ENCODE measurements around the gene GIT1. TPM values are rescaled to one million over a fixed set of nuclear protein-coding genes. Genes with fewer than 3 reads are reported as not detected.

The GIT1 gene
- total RNA-seq, 2 donors from 2014 or later: 26.7 to 48.1 TPM

GRCh38 chr17:29627951-29628350, 38.5 kb upstream of the GIT1 start:
- peaks cover 34% of the 10 kb centered on the region for H3K36me3 ChIP-seq
- H3K4me1 ChIP-seq: peaks cover 0 to 27% of the 10 kb centered on the region in 2 donors
- no peak overlapping the region for H3K4me3 ChIP-seq
- peak overlapping the region in 1 of 2 donors; percentile 65 for H3K27ac ChIP-seq
- DNase-seq (ENCODE audit: low spot score): no peak
- H3K9me3 ChIP-seq: no peaks in the 10 kb centered on the region
- no peak for TF ChIP-seq CTCF (IDR thresholded peaks at IDR 0.05)
- H3K27me3 ChIP-seq: no peaks in the 10 kb centered on the region

GRCh38 chr17:29625037-29625750, 35.7 kb upstream of the GIT1 start:
- peak in 1 of 2 donors; percentile 42 for TF ChIP-seq CTCF (IDR thresholded peaks at IDR 0.05)

GRCh38 chr17:29624586-29624985, 35.1 kb upstream of the GIT1 start:
- Histone ChIP-seq H3K9me3 (no peaks in the 10 kb centered on the region), H3K27ac (peak overlapping the region; percentile 8 to 53), H3K36me3 (peaks cover under 1% of the 10 kb centered on the region), H3K4me3 (no peak overlapping the region), H3K4me1 (peaks cover 0 to 54% of the 10 kb centered on the region in 2 donors), H3K27me3 (no peaks in the 10 kb centered on the region)
- no peak for TF ChIP-seq CTCF (IDR thresholded peaks at IDR 0.05)
- no peak for DNase-seq (ENCODE audit: low spot score)

More at GRCh38 chr17:29625037-29625750, 35.7 kb upstream of the GIT1 start:
- no peaks in the 10 kb centered on the region for H3K27me3 ChIP-seq
- peaks cover 0 to 48% of the 10 kb centered on the region in 2 donors for H3K4me1 ChIP-seq
- H3K4me3 ChIP-seq: no peak overlapping the region
- no peaks in the 10 kb centered on the region for H3K9me3 ChIP-seq
- DNase-seq (ENCODE audit: low spot score): no peak
- peak overlapping the region; percentile 8 to 53 for H3K27ac ChIP-seq
- peaks cover 6% of the 10 kb centered on the region for H3K36me3 ChIP-seq

- TF ChIP-seq CTCF (IDR thresholded peaks at IDR 0.05): no peak
- Histone ChIP-seq H3K9me3 (no peaks in the 10 kb centered on the region), H3K27ac (peak overlapping the region; percentile 82 to 86), H3K27me3 (no peaks in the 10 kb centered on the region), H3K4me3 (peak overlapping the region in 1 of 2 donors; percentile 69), H3K36me3 (no peaks in the 10 kb centered on the region), H3K4me1 (peaks cover 0 to 57% of the 10 kb centered on the region in 2 donors)
- no peak for DNase-seq (ENCODE audit: low spot score)
These were observed 33.8 kb upstream of the GIT1 start for GRCh38 chr17:29623283-29623647.

GRCh38 chr17:29622337-29623282, 33.2 kb upstream of the GIT1 start, which contains the start of gene CORO6:
Gene CORO6 (minus strand): TSS chr17:29622912. CDS start chr17:29621421, 1,491 bp downstream.
- no peaks in the 10 kb centered on the region for H3K9me3 ChIP-seq
- DNase-seq (ENCODE audit: low spot score): no peak
- H3K4me1 ChIP-seq: peaks cover 0 to 58% of the 10 kb centered on the region in 2 donors
- H3K27me3 ChIP-seq: no peaks in the 10 kb centered on the region
- no peak for TF ChIP-seq CTCF (IDR thresholded peaks at IDR 0.05)
- H3K4me3 ChIP-seq: peak within 1 kb of the TSS; percentile 57 to 69
- peak within 1 kb of the TSS; percentile 82 to 86 for H3K27ac ChIP-seq
- H3K36me3 ChIP-seq: no peaks in the 10 kb centered on the region
